ENCODE results near the gene ZNF320. TPM values are rescaled to one million over a fixed set of nuclear protein-coding genes. Genes with fewer than 3 reads are reported as not detected.
"Not testable (repeated sequence)": the region's sequence is repeated elsewhere in the genome, so short reads cannot be mapped to it uniquely, and the experiment has no call there.

Gene ZNF320
- total RNA-seq, 1 donor from 2014 or later = 6.3 TPM

DNA sequence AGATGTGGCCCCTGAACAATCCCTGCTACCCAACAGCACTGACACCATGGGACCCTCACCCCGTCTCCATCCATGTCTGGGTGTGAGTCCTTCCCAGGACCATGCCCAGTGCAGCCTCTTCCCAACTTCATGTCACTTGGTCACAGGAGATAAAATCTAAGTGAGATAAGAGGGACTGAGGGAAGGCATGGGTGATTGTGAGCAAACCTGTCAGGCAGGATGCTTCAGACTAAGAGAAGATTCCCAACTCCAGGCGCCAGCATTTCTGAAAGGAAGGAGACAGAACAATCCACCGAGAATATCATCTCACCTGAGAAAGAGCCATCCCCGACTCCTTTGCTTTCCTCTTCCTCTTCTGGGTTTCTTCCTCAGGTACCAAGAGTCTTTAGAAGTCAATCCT is 7.5 kb downstream of the ZNF320 start:
- Histone ChIP-seq H3K4me3 (ENCODE audit: low read length in 3 of 3) (no peak overlapping the region), H3K27ac (ENCODE audit: low read depth, low read length) (no peak overlapping the region), H3K9me3 (ENCODE audit: control insufficient read depth in 3 of 3, low read length in 3 of 3) (no peaks in the 10 kb centered on the region), H3K36me3 (ENCODE audit: control insufficient read depth in 3 of 3, insufficient read depth in 3 of 3, low read length in 3 of 3) (peaks cover 33 to 40% (median 39%) of the 10 kb centered on the region in 3 donors), H3K9ac (ENCODE audit: low read depth in 1 of 3, low read length in 3 of 3) (no peak overlapping the region), H3K27me3 (ENCODE audit: control insufficient read depth in 3 of 3, insufficient read depth in 3 of 3, low read length in 3 of 3) (no peaks in the 10 kb centered on the region), H3K4me1 (ENCODE audit: control insufficient read depth in 3 of 3, insufficient read depth in 3 of 3, low read length in 3 of 3) (no peaks in the 10 kb centered on the region)

DNA sequence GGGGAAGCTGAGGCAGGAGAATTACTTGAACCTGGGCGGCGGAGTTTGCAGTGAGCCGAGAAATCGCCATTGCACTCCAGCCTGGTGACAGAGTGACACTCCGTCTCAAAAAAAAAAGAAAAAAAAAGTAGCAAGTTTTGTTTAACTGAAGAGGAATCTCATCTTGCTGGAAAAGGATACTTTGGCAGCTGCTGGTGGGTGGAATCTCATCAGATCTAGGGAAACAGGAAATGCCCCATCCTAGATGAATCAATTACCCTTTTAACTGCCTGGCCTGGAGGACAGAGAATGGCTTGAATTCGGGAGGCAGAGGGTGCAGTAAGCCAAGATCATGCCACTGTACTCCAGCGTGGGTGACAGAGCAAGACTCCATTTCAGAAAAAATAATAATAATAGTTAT is 8.4 kb downstream of the ZNF320 start:
- Histone ChIP-seq H3K27me3 (ENCODE audit: control insufficient read depth in 3 of 3, insufficient read depth in 3 of 3, low read length in 3 of 3) (no peaks in the 10 kb centered on the region), H3K4me3 (ENCODE audit: low read length in 3 of 3) (no peak overlapping the region), H3K4me1 (ENCODE audit: control insufficient read depth in 3 of 3, insufficient read depth in 3 of 3, low read length in 3 of 3) (no peaks in the 10 kb centered on the region), H3K27ac (ENCODE audit: low read depth, low read length) (no peak overlapping the region), H3K9ac (ENCODE audit: low read depth in 1 of 3, low read length in 3 of 3) (no peak overlapping the region), H3K36me3 (ENCODE audit: control insufficient read depth in 3 of 3, insufficient read depth in 3 of 3, low read length in 3 of 3) (peaks cover 39 to 47% (median 45%) of the 10 kb centered on the region in 3 donors), H3K9me3 (ENCODE audit: control insufficient read depth in 3 of 3, low read length in 3 of 3) (no peaks in the 10 kb centered on the region)

DNA sequence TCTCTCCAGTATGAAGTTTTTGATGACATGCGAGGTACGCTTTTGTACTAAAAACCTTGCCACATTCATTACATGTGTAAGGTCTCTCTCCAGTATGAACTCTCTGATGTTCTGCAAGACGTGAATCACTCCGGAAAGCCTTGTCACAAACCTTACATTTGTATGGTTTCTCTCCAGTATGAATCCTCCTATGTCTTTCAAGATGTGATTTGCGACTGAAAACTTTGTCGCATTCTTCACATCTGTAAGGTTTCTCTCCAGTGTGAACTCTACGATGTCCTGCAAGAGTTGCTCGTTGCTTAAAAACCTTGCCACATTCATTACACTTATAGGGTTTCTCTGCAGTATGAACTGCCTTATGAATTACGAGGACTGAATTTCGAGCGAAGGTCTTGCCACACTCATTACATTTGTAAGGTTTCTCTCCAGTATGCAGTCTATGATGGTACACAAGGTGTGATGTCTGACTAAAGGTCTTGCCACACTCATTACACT is 16.5 kb downstream of the ZNF320 start:
- Histone ChIP-seq H3K4me3 (ENCODE audit: low read length in 3 of 3) (no peak overlapping the region), H3K9me3 (ENCODE audit: control insufficient read depth in 3 of 3, low read length in 3 of 3) (peaks cover 0 to 9% (median 2%) of the 10 kb centered on the region in 3 donors)

DNA sequence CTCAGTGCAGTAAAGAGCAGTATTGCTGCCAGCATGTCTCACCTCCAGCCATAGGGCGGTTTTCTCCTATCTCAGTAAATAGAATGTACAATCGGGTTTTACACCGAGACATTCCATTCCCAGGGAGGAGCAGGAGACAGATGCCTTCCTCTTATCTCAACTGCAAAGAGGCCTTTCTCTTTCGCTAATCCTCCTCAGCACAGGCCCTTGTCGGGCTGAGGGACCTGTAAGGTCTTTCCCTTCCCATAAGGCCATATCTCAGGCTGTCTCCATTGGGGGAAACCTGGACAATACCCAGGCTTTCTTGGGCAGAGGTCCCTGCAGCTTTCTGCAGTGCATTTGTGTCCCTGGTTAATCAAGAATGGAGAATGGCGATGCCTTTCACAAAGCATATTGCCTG is 24.4 kb downstream of the ZNF320 start:
- H3K36me3 ChIP-seq (ENCODE audit: control insufficient read depth in 3 of 3, insufficient read depth in 3 of 3, low read length in 3 of 3); H3K9ac ChIP-seq (ENCODE audit: low read depth in 1 of 3, low read length in 3 of 3); H3K27me3 ChIP-seq (ENCODE audit: control insufficient read depth in 3 of 3, insufficient read depth in 3 of 3, low read length in 3 of 3); H3K27ac ChIP-seq (ENCODE audit: low read depth, low read length); H3K4me1 ChIP-seq (ENCODE audit: control insufficient read depth in 3 of 3, insufficient read depth in 3 of 3, low read length in 3 of 3); H3K9me3 ChIP-seq (ENCODE audit: control insufficient read depth in 3 of 3, low read length in 3 of 3); H3K4me3 ChIP-seq (ENCODE audit: low read length in 3 of 3): not testable (repeated sequence)

More for the DNA sequence above, 16.5 kb downstream of the ZNF320 start:
- Histone ChIP-seq H3K9ac (ENCODE audit: low read depth in 1 of 3, low read length in 3 of 3) (no peak overlapping the region), H3K27ac (ENCODE audit: low read depth, low read length) (no peak overlapping the region), H3K4me1 (ENCODE audit: control insufficient read depth in 3 of 3, insufficient read depth in 3 of 3, low read length in 3 of 3) (no peaks in the 10 kb centered on the region), H3K27me3 (ENCODE audit: control insufficient read depth in 3 of 3, insufficient read depth in 3 of 3, low read length in 3 of 3) (no peaks in the 10 kb centered on the region), H3K36me3 (ENCODE audit: control insufficient read depth in 3 of 3, insufficient read depth in 3 of 3, low read length in 3 of 3) (peaks cover 48 to 67% (median 58%) of the 10 kb centered on the region in 3 donors)

DNA sequence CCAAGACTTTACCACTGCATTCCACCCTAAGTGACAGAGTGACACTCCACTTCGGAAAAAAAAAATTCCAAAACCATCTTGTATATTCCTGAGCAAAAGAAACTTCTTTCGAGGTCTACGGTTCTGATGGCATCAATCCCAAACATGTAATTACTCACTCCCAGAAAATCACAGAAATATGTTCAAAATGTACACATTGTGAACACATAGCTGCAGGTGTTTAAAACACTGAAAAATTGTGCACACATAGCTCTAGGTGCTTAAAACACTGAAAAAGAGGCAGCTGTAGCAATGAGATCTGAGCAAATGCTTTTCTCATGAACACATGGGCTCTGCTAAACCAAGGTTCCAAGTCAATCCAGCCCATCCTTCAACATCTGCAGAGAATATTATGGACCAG is 26.0 kb downstream of the ZNF320 start:
- H3K9ac ChIP-seq (ENCODE audit: low read depth in 1 of 3, low read length in 3 of 3) = no peak overlapping the region
- no peak overlapping the region for H3K4me3 ChIP-seq (ENCODE audit: low read length in 3 of 3)
- H3K27me3 ChIP-seq (ENCODE audit: control insufficient read depth in 3 of 3, insufficient read depth in 3 of 3, low read length in 3 of 3) = no peaks in the 10 kb centered on the region
- H3K27ac ChIP-seq (ENCODE audit: low read depth, low read length) = no peak overlapping the region
- no peaks in the 10 kb centered on the region for H3K4me1 ChIP-seq (ENCODE audit: control insufficient read depth in 3 of 3, insufficient read depth in 3 of 3, low read length in 3 of 3)
- H3K9me3 ChIP-seq (ENCODE audit: control insufficient read depth in 3 of 3, low read length in 3 of 3) = no peaks in the 10 kb centered on the region
- H3K36me3 ChIP-seq (ENCODE audit: control insufficient read depth in 3 of 3, insufficient read depth in 3 of 3, low read length in 3 of 3) = no peaks in the 10 kb centered on the region

DNA sequence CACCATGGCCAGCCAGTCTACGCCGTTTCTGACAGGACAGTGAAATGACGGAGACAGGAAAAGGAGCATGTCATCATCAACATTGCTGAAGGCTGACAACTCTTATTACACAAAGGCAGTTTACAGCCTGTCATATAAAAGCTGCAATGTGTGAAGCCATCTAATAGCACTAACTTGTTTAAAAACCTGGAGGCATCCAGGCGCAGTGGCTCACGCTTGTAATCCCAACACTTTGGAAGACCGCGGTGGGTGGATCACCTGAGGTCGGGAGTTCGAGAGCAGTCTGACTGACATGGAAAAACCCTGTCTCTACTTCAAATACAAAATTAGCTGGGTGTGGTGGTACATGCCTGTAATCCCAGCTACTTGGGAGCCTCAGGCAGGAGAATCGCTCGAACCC is 29.4 kb downstream of the ZNF320 start:
- not testable (repeated sequence) for H3K9ac ChIP-seq (ENCODE audit: low read depth in 1 of 3, low read length in 3 of 3); H3K36me3 ChIP-seq (ENCODE audit: control insufficient read depth in 3 of 3, insufficient read depth in 3 of 3, low read length in 3 of 3); H3K27ac ChIP-seq (ENCODE audit: low read depth, low read length); H3K9me3 ChIP-seq (ENCODE audit: control insufficient read depth in 3 of 3, low read length in 3 of 3); H3K27me3 ChIP-seq (ENCODE audit: control insufficient read depth in 3 of 3, insufficient read depth in 3 of 3, low read length in 3 of 3); H3K4me1 ChIP-seq (ENCODE audit: control insufficient read depth in 3 of 3, insufficient read depth in 3 of 3, low read length in 3 of 3); H3K4me3 ChIP-seq (ENCODE audit: low read length in 3 of 3)

DNA sequence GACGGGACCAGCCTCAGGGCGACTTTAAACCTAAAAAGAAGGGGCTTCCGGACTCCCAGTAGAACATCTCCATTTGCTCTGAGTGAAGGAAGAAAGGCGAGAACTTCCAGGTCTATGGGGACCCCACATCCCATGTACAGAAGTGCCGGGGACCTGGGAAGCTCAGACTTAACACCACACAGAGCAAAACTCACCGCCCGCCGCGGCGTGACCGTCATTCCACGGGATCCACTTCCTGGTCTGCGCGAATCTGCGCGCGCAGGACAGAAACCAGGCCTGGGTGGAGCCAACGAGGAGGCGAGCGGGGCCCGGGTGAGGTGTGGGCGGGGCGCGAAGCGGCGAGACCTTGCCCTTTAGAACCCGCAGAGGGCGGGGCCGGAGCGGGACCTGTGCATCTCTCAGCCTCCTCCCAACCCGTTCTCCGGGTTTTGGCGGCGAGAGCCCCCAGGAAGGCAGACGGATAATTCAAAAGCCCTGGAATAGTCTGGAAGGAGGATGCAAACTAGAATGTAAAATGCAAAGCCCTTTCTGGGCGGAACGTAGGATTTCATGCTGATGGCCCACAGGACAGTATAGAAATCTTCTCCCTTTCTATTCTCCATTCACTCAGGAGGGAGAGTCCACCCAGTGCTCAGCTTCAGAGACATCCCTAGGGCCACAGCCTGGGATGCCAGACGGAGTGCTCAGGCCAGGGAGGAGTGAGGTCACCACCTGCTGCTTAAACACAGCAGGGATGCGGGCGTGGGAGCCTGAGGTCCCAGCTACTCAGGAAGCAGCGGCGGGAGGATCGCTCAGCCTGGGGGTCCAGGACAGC is 39.9 kb downstream of the ZNF320 start, which contains the start of gene ZNF468:
ZNF468 (minus strand) TSS at position 242 of the 814 bp plus-strand sequence. CDS start 3,347 bp downstream, outside the sequence.
- peak within 1 kb of the TSS; percentile 71 to 83 (median 79) for H3K4me3 ChIP-seq (ENCODE audit: low read length in 3 of 3)
- H3K9me3 ChIP-seq (ENCODE audit: control insufficient read depth in 3 of 3, low read length in 3 of 3); H3K27me3 ChIP-seq (ENCODE audit: control insufficient read depth in 3 of 3, insufficient read depth in 3 of 3, low read length in 3 of 3); H3K4me1 ChIP-seq (ENCODE audit: control insufficient read depth in 3 of 3, insufficient read depth in 3 of 3, low read length in 3 of 3); H3K27ac ChIP-seq (ENCODE audit: low read depth, low read length): not testable (repeated sequence)
- H3K36me3 ChIP-seq (ENCODE audit: control insufficient read depth in 3 of 3, insufficient read depth in 3 of 3, low read length in 3 of 3) = peaks cover 6 to 11% (median 7%) of the 10 kb centered on the region in 3 donors
- H3K9ac ChIP-seq (ENCODE audit: low read depth in 1 of 3, low read length in 3 of 3) = peak within 1 kb of the TSS; percentile 69 to 78 (median 71)

DNA sequence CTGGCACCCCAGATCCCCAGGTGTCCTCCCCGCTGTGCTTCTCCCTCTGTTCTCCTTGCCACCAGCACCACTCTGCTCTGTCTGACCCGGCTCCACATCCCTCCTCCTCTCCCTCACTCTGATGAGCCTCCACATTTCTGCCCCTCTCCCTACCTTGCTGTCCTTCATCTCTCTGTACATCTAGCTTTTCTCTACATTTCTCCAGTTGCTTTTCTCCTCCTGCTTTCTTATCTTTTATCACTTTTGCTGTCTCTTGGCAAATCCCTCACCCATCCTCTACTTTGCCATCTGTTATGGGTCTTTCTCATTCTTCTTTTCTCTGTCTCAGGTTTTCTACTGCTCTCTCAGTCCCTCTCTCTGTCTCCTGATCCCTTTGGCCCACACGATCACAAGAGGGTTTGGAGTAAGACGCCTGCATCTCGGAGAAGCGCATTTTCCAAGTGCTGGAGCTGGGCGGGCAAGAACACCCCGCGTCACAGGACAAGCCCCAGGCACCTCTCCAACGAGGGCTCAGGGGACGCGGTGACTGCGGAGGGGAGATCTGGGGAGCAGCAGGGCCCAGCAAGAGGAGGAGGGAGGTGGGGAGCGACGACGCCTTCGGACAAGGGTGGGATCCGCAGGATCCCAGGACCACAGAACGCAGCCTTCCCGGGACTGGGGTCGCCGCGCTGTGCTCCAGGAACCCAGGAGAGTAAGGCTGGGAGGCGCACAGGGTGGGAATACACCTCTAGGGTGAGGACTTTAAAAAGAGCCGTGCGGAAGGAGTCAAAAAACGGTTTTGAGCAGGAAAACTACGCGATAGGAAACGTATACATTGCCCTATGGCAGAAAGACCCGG is 40.7 kb downstream of the ZNF320 start:
- Histone ChIP-seq H3K36me3 (ENCODE audit: control insufficient read depth in 3 of 3, insufficient read depth in 3 of 3, low read length in 3 of 3) (peaks cover 6 to 11% (median 7%) of the 10 kb centered on the region in 3 donors), H3K9ac (ENCODE audit: low read depth in 1 of 3, low read length in 3 of 3) (peak overlapping the region; percentile 69 to 78 (median 71)), H3K4me3 (ENCODE audit: low read length in 3 of 3) (peak overlapping the region; percentile 71 to 83 (median 79))
- H3K27me3 ChIP-seq (ENCODE audit: control insufficient read depth in 3 of 3, insufficient read depth in 3 of 3, low read length in 3 of 3); H3K9me3 ChIP-seq (ENCODE audit: control insufficient read depth in 3 of 3, low read length in 3 of 3); H3K4me1 ChIP-seq (ENCODE audit: control insufficient read depth in 3 of 3, insufficient read depth in 3 of 3, low read length in 3 of 3); H3K27ac ChIP-seq (ENCODE audit: low read depth, low read length): not testable (repeated sequence)
